ENCODE results near the gene KCNMA1. TPM values are rescaled to one million over a fixed set of nuclear protein-coding genes. Genes with fewer than 3 reads are reported as not detected.

KCNMA1 gene
- total RNA-seq, 1 donor = 106 TPM

DNA sequence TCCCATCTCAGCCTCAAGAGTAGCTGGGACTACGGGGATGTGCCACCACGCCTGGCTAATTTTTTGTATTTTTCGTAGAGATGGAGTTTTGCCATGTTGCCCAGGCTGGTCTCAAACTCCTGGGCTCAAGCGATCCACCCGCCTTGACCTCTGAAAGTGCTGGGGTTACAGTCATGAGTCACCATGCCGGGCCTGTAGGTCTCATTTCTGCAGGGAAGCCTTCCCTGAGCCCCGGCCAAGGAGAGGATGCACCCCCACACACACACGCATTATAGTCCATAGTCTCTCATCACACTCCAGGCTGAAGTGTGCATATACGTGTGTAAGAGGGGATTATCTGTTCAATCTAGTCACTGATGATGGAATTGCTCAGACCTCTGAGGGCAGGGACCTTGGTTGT, 29.3 kb downstream of the KCNMA1 start:
- TF ChIP-seq CTCF (IDR thresholded peaks at IDR 0.05; ENCODE audit: insufficient read depth, low read length) = no peak
- H3K4me3 ChIP-seq (ENCODE audit: low read depth, low read length) = no peak overlapping the region
- no peak for DNase-seq (ENCODE audit: low read depth)

- DNase-seq (ENCODE audit: low read depth) = no peak
- TF ChIP-seq CTCF (IDR thresholded peaks at IDR 0.05; ENCODE audit: insufficient read depth, low read length) = no peak
Measured at GRCh38 chr10:77606751-77607150, 30.9 kb downstream of the KCNMA1 start.

GRCh38 chr10:77605466-77605865, 32.1 kb downstream of the KCNMA1 start:
- no peak overlapping the region for H3K4me3 ChIP-seq (ENCODE audit: low read depth, low read length)
- peak; percentile 14 for TF ChIP-seq CTCF (IDR thresholded peaks at IDR 0.05; ENCODE audit: insufficient read depth, low read length)
- DNase-seq (ENCODE audit: low read depth) = no peak

More at GRCh38 chr10:77606751-77607150, 30.9 kb downstream of the KCNMA1 start:
- H3K4me3 ChIP-seq (ENCODE audit: low read depth, low read length) = no peak overlapping the region

- no peak for TF ChIP-seq CTCF (IDR thresholded peaks at IDR 0.05; ENCODE audit: insufficient read depth, low read length)
- no peak for DNase-seq (ENCODE audit: low read depth)
- H3K4me3 ChIP-seq (ENCODE audit: low read depth, low read length) = no peak overlapping the region
Measured at GRCh38 chr10:77604941-77605351, 32.7 kb downstream of the KCNMA1 start.

GRCh38 chr10:77604063-77604462, 33.5 kb downstream of the KCNMA1 start:
- H3K4me3 ChIP-seq (ENCODE audit: low read depth, low read length) = no peak overlapping the region
- no peak for TF ChIP-seq CTCF (IDR thresholded peaks at IDR 0.05; ENCODE audit: insufficient read depth, low read length)
- no peak for DNase-seq (ENCODE audit: low read depth)

- TF ChIP-seq CTCF (IDR thresholded peaks at IDR 0.05; ENCODE audit: insufficient read depth, low read length) = no peak
- H3K4me3 ChIP-seq (ENCODE audit: low read depth, low read length) = no peak overlapping the region
- no peak for DNase-seq (ENCODE audit: low read depth)
Measured at GRCh38 chr10:77603534-77603927, 34.1 kb downstream of the KCNMA1 start.

DNA sequence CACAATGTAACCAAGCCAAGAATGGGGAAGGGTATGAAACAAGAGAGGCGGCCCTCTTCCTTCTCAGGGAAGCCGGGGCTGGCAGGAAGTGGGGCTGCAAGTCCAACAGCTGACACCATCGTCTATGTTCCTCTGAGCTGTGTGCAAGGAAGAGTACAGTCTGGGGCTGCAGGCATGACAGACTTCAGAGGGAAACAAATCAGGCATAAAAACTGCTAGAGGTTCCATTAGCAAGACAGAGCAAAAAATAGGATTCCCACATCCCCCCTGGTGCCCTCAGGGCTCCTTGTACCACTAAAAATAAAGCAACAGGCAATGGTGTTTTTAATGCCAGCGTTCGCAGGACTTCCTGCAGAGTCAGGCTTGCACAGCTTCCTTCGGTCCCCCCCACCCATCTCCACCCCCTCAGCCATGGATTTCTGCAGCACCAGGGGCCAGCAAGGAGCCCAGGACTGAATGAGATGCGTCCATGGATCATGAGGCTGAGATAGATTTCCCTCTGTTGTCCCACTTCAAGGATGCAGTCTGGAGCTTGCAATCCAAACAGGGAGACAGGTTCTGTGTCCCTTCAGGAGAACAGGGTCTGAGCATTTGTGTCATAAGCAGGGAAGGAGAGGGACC, 34.6 kb downstream of the KCNMA1 start:
- no peak for DNase-seq (ENCODE audit: low read depth)
- H3K4me3 ChIP-seq (ENCODE audit: low read depth, low read length) = no peak overlapping the region
- no peak for TF ChIP-seq CTCF (IDR thresholded peaks at IDR 0.05; ENCODE audit: insufficient read depth, low read length)
